HEK293T (cell line): ENCODE data around the gene ARHGAP9.

Experiments used
- ARNT ChIP-seq: fragments of 450-650 bp; IDR thresholded peaks from 2 replicates; pipeline ENCODE4 v1.6.1; 2017; ENCODE audit warnings: mild to moderate bottlenecking
- BHLHE40 ChIP-seq: fragments of 450-650 bp; IDR thresholded peaks from 2 replicates; pipeline ENCODE4 v1.6.1; 2016; ENCODE audit warnings: mild to moderate bottlenecking, moderate library complexity, borderline replicate concordance
- FOXA1 ChIP-seq: fragments of 450-650 bp; IDR thresholded peaks from 2 replicates; pipeline ENCODE4 v1.6.1; 2016; ENCODE audit warnings: mild to moderate bottlenecking
- FOXK2 ChIP-seq: fragments of 450-650 bp; IDR thresholded peaks from 2 replicates; pipeline ENCODE4 v1.6.1; 2016; ENCODE audit warnings: mild to moderate bottlenecking
- FOXM1 ChIP-seq: fragments of 450-650 bp; IDR thresholded peaks from 2 replicates; pipeline ENCODE4 v1.6.1; 2017; ENCODE audit warnings: mild to moderate bottlenecking, borderline replicate concordance
- L3MBTL2 ChIP-seq: fragments of 450-650 bp; conservative IDR thresholded peaks from 2 replicates; pipeline ENCODE4 v1.6.1; 2016; ENCODE audit warnings: mild to moderate bottlenecking
- LEF1 ChIP-seq: fragments of 450-650 bp; IDR thresholded peaks from 2 replicates; pipeline ENCODE4 v1.6.1; 2017; ENCODE audit warnings: mild to moderate bottlenecking, borderline replicate concordance
- NFRKB ChIP-seq: fragments of 450-650 bp; IDR thresholded peaks from 2 replicates; pipeline ENCODE4 v1.6.1; 2016; ENCODE audit warnings: mild to moderate bottlenecking, moderate library complexity
- SP1 ChIP-seq: fragments of 450-650 bp; IDR thresholded peaks from 2 replicates; pipeline ENCODE4 v1.6.1; 2017
- SUZ12 ChIP-seq: fragments of 450-650 bp; IDR thresholded peaks from 2 replicates; pipeline ENCODE4 v1.6.1; 2016; ENCODE audit warnings: mild to moderate bottlenecking
- TARDBP ChIP-seq: fragments of 450-650 bp; IDR thresholded peaks from 2 replicates; pipeline ENCODE4 v1.6.1; 2016

GRCh38 chr12:57518176-57518919, 38.7 kb upstream of the ARHGAP9 start:
- no peak for TF ChIP-seq FOXK2
- no peak for TF ChIP-seq NFRKB
- no peak for TF ChIP-seq ARNT
- no peak for TF ChIP-seq FOXM1
- TF ChIP-seq SP1, result no peak
- TF ChIP-seq TARDBP, result no peak
- TF ChIP-seq BHLHE40, result no peak
- TF ChIP-seq SUZ12, result no peak
- TF ChIP-seq LEF1, result no peak
- TF ChIP-seq FOXA1, result no peak
- TF ChIP-seq L3MBTL2, result no peak
